ENCODE measurements around the gene XYLT1.

DNA sequence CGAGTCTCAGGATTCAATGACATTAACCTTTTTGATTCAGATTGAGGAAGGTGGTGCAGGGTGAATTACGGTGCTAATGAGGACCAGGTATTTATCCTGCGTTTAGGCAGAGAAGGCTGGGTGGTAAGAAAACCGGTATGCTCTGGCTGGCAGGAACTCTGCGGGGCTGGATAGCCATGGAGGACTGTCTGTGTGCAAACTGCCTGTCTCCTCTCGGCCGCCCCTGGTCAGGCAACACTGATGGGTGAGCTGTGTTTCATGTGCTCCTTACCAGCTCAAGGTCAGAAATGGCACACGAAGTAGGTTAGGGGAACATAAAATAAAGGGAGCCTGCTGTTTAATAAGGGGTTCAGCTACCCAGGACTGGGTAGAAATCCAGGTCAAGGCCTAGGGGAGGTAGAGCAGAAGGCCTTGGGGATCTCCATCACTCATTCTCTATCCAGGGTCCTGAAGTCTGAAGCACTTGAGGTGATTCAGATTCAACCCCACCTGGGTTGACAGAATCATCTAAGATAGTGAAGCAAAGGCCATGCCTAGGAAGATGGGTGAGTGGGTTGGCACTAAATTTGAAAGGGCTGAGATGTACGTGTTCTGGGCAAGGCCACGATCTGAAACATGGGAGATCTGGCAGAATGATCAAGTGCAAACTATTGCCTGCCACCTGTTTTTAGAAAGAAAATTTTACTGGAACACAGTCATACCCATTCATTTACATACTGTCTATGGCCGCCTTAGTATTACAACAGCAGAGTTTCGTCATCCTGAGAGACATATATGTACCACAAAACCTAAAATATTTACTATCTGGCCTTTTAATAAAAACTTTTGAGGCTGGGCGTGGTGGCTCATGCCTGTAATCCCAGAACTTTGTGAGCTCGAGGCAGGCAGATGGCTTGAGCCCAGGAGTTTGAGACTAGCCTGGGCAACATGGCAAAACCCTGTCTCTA is 292.5 kb downstream of the XYLT1 start:
- no peak for TF ChIP-seq POLR2AphosphoS5 (IDR thresholded peaks at IDR 0.05; ENCODE audit: insufficient read depth in 1 of 2, low read depth in 1 of 2)
- TF ChIP-seq, protein P1, sequence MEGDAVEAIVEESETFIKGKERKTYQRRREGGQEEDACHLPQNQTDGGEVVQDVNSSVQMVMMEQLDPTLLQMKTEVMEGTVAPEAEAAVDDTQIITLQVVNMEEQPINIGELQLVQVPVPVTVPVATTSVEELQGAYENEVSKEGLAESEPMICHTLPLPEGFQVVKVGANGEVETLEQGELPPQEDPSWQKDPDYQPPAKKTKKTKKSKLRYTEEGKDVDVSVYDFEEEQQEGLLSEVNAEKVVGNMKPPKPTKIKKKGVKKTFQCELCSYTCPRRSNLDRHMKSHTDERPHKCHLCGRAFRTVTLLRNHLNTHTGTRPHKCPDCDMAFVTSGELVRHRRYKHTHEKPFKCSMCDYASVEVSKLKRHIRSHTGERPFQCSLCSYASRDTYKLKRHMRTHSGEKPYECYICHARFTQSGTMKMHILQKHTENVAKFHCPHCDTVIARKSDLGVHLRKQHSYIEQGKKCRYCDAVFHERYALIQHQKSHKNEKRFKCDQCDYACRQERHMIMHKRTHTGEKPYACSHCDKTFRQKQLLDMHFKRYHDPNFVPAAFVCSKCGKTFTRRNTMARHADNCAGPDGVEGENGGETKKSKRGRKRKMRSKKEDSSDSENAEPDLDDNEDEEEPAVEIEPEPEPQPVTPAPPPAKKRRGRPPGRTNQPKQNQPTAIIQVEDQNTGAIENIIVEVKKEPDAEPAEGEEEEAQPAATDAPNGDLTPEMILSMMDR (IDR thresholded peaks at IDR 0.05): no peak

All from vagina (tissue), 2 donors.